Right atrium auricular region (tissue), 2 donors: ENCODE measurements around the gene ECT2L. TPM values are rescaled to one million over a fixed set of nuclear protein-coding genes. Genes with fewer than 3 reads are reported as not detected.

Source experiments
- DNase-seq: peaks from one replicate; pipeline ENCODE4 v3.0.0-alpha.2; 2019; ENCODE audit warnings: low spot score
- H3K27ac ChIP-seq, 2 donors: fragments of 200-600 bp; sonication (generic); 1 replicate in 1 of 2; 2 replicates in 1 of 2; pipeline ENCODE4 v1.5.1; 2016 to 2019
- H3K27me3 ChIP-seq, 2 donors: fragments of 200-600 bp; sonication (generic); one replicate each; pipeline versions ENCODE4 v1.5.1 to v1.6.0; 2017 to 2019
- H3K36me3 ChIP-seq: fragments of 200-600 bp; sonication (generic); one replicate; pipeline ENCODE4 v1.5.1; 2016
- H3K4me1 ChIP-seq, 2 donors: fragments of 200-600 bp; sonication (generic); one replicate each; pipeline versions ENCODE4 v1.5.1 to v1.6.0; 2017 to 2019
- H3K4me3 ChIP-seq, 2 donors: fragments of 200-600 bp; sonication (generic); 1 replicate in 1 of 2; 2 replicates in 1 of 2; pipeline ENCODE4 v1.5.1; 2017 to 2019; ENCODE audit warnings: mild to moderate bottlenecking in 1 of 2, moderate library complexity in 1 of 2
- H3K9me3 ChIP-seq, 2 donors: fragments of 200-600 bp; sonication (generic); one replicate each; pipeline ENCODE4 v1.5.1; 2019
- CTCF ChIP-seq, 2 donors: fragments of 200-600 bp; sonication (generic); IDR thresholded peaks; one replicate each; pipeline ENCODE4 v1.5.1; 2019; ENCODE audit warnings: antibody characterized with exemption in 2 of 2
- total RNA-seq, 2 donors: library from RNA; depleted of rRNA; stranded (reverse); fragments of >200 nt; gene quantifications; one replicate each; pipeline ENCODE4 v1.1.0, GENCODE V29; 2016

Gene ECT2L, protein sequence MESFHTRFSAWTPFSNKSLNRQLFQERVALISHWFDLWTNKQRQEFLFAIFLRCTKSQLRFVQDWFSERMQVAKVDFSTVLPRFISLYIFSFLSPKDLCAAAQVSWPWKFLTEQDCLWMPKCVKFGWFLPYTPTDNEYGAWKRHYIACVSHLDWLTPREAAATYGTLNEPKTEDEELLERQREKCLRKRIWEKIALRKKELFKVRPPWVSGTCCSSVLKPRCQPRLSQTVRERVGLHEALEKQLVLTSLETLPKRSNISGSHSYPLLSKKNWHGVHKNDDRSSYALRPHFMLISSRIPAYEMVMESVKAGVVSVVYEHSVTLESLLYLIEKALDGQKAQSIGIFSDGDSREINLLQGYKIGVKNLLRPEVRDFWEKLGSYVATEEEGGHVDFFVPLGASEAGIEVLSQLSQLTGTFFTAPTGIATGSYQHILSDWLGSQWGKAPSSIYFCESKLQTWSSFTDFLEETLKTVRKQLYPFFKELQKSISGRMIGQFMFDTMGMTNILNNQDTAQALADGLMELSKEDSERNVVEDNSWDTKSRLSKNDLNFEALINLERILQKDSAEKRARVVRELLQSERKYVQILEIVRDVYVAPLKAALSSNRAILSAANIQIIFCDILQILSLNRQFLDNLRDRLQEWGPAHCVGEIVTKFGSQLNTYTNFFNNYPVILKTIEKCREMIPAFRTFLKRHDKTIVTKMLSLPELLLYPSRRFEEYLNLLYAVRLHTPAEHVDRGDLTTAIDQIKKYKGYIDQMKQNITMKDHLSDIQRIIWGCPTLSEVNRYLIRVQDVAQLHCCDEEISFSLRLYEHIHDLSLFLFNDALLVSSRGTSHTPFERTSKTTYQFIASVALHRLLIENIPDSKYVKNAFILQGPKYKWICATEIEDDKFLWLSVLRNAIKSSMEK
- 1 to 10 TPM; 1.1 to 3.5 TPM for total RNA-seq

- H3K9me3 ChIP-seq: no peaks in the 10 kb centered on the region
- peak within 1 kb of the TSS; percentile 70 to 78 for H3K27ac ChIP-seq
- H3K36me3 ChIP-seq: no peaks in the 10 kb centered on the region
Observed at GRCh38 chr6:138795809-138796603, at the start of gene ECT2L. Gene ECT2L, plus strand, starts transcription at chr6:138796087. Its CDS starts 17,188 bp downstream, at chr6:138813275.

DNA sequence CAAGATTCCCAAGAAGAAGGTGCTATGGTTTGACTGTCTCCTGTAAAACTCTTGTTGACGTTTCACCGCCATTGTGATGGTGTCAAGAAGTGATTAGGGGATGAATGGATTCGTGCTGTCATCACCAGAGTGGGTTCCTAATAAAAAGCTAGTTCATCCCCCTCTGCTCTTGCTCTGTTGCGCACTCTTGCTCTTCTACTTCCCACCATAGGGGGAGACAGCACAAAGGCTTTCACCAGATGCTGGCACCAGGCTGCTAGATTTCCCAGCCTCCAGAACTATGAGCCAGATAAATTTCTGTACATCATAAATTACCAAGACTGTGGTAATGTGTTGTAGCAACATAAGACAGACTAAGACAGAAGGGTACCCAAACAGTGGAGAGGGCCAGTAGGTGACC is 43.9 kb upstream of the ECT2L start:
- no peak overlapping the region for H3K4me3 ChIP-seq
- no peaks in the 10 kb centered on the region for H3K36me3 ChIP-seq
- no peaks in the 10 kb centered on the region for H3K4me1 ChIP-seq
- H3K27me3 ChIP-seq: no peaks in the 10 kb centered on the region
- H3K9me3 ChIP-seq: no peaks in the 10 kb centered on the region
- DNase-seq: no peak
- no peak overlapping the region for H3K27ac ChIP-seq
- no peak for TF ChIP-seq CTCF (IDR thresholded peaks at IDR 0.05)

More at GRCh38 chr6:138795809-138796603, at the start of gene ECT2L:
- TF ChIP-seq CTCF (IDR thresholded peaks at IDR 0.05): peak in 1 of 2 donors; percentile 21
- Histone ChIP-seq H3K4me3 (peak within 1 kb of the TSS; percentile 43 to 53), H3K4me1 (peaks cover 0 to 12% of the 10 kb centered on the region in 2 donors), H3K27me3 (no peaks in the 10 kb centered on the region)
- peak; percentile 81 for DNase-seq

GRCh38 chr6:138757136-138757535 is 38.8 kb upstream of the ECT2L start:
- H3K27me3 ChIP-seq: no peaks in the 10 kb centered on the region
- H3K4me3 ChIP-seq: no peak overlapping the region
- DNase-seq: no peak
- no peak for TF ChIP-seq CTCF (IDR thresholded peaks at IDR 0.05)
- H3K4me1 ChIP-seq: no peaks in the 10 kb centered on the region
- H3K27ac ChIP-seq: no peak overlapping the region
- no peaks in the 10 kb centered on the region for H3K36me3 ChIP-seq
- H3K9me3 ChIP-seq: no peaks in the 10 kb centered on the region

- TF ChIP-seq CTCF (IDR thresholded peaks at IDR 0.05): peak; percentile 62 to 77
- H3K9me3 ChIP-seq: no peaks in the 10 kb centered on the region
Observed at GRCh38 chr6:138765896-138766655, 29.8 kb upstream of the ECT2L start.

More at GRCh38 chr6:138765896-138766655, 29.8 kb upstream of the ECT2L start:
- DNase-seq: no peak
- no peak overlapping the region for H3K4me3 ChIP-seq
- H3K36me3 ChIP-seq: no peaks in the 10 kb centered on the region
- no peak overlapping the region for H3K27ac ChIP-seq
- no peaks in the 10 kb centered on the region for H3K4me1 ChIP-seq
- H3K27me3 ChIP-seq: no peaks in the 10 kb centered on the region
